ENCODE measurements around the gene LPP.
"Not testable (repeated sequence)": the region's sequence is repeated elsewhere in the genome, so short reads cannot be mapped to it uniquely, and the experiment has no call there.

Gene LPP

DNA sequence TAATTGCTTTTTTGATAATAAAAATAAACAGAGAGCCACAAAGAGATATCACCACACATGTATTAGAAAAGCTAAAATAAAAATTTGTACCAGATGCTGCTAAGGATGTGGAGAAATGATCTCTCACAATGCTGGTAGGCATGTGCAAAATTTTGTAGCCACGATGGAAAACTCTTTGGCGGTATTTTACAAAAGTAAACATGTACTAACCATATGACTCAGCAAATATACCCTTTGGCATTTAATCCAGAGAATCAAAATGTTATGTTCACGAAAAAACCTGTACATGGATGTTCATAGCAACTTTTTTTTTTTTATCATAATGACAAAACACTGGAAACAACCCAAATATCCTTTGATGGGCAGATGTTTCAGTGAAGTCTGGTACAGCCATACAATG, 261.2 kb downstream of the LPP start:
- DNase-seq = no peak

DNA sequence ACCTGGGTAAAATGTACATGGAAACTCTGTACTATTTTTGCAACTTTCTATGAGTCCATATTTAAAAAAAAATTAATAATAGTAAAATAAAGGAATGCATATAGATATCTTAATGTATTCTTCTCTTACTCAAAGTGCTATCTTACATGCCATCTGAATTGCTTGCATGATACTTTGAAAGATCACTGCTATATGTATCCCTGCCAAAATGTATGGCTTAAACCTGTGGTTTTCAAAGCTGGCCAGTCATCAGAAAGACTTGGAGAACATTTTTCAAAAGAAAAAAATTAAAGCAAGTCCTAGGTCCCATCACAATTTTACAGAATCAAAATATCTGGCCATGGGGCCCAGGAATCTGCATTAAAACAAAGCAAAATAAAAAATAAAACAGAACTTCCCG, 262.1 kb downstream of the LPP start:
- DNase-seq = no peak

DNA sequence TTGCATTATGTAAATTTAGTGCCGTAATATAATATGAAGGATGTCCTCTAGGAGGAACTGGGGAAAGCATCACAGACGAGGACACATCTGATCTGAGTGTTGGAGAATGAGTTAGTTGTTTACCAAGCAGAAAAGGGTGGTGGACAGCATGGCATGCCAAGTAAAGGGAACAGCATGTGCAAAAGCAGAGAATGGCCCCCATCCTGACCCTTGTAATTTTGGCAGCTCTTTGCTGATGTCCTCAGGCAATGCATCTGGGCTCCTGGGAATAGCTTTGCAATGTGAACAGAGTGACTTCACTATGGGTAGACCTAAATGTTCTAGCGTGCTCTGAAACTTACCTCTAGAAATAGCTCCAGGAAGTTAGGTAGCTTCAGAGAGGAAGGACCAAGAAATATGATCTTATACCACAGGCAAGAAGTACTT, 263.3 kb downstream of the LPP start:
- DNase-seq = no peak

DNA sequence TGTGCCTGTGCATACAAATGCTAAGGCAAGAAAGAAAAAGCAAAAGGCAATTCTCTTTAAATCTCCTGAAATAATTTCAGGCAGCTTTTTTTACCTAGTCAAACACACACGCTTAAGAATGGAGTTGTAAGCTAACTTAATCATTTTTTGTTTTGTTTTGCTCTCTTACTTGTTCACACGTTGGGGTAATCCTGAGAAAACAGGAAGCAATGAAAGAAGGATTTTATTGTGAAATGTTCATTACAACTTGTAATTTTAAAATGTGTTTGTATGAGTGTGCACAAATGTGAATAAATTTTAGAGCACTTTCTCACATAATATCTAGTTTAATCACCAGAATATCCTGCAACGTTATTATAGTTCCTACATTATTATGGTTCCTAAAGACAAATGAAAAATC, 263.8 kb downstream of the LPP start:
- no peak for DNase-seq

DNA sequence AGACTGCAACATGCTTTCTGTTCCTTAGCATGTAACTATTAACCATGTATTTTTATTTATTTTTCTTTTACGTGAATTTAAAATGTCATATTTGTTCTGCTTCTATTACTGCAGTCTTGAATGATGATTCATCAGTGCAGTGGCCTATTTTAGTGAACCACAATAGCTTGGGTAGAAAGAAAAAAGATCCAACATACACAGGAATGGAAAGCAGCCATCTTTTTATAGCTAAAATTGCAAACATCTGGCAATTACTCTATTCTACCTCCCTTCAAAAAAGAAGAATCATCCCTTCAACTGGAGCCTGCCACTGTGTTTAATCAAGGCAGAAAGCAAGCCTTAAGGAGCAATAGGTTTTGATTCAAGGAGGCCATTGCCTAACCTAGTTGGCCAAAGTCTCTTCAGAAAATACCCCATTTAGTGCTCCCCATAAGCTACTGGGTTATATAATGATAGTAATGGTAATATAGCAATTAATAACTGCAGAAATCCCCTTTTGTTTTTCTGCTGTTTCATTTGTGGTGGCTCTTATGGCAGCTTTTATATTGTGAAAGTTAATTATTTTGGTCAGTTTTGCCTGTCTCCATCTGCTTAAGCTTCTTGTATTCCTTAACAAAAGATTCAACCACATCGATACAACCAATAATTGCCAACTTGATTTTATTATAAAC, 267.3 kb downstream of the LPP start:
- no peak for DNase-seq

DNA sequence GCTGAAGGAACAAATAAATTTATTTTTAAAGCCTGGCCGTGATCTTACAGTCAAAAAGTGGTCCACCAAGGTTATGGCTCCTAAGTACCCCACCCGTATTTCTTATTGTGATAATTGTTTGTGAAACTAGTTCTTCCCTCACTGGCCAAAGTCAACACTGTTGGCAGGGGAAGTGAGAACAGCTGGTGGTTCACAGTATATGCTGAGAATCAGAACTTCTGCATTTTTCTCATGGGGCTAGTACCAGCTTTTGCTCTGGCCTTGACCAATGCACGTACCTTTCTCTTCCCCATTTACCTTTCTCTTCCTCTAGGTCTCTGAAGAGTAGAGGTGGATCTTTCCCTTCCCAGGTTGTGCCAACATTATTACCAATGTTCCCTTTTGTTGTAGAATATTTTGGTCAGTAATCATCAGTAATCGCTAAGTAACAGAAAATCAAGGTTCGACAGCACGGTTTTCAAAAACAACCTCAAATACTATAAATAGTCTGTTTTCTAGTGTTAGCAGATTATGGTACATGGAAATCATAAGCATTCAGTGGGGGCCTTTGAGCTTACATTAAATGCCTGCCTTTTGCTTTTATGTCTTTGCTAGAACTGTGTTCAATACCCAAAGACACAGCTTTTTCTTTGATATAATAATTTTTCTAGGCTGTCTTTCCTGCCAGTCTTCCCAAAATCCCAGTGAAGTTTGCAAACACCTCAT, 268.0 kb downstream of the LPP start:
- DNase-seq = no peak

DNA sequence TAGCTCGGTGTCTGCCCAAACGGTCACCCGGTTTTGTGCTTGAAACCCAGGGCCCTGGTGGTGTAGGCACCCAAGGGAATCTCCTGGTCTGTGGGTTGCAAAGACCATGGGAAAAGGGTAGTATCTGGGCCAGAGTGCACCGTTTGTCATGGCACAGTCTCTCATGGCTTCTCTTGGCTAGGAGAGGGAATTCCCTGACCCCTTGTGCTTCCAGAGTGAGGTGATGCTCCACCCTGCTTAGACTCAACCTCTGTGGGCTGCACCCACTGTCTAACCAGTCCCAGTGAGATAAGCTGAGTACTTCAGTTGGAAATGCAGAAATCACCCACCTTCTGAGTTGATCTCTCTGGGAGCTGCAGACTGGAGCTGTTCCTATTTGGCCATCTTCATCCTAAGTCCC, 274.0 kb downstream of the LPP start:
- not testable (repeated sequence) for DNase-seq

DNA sequence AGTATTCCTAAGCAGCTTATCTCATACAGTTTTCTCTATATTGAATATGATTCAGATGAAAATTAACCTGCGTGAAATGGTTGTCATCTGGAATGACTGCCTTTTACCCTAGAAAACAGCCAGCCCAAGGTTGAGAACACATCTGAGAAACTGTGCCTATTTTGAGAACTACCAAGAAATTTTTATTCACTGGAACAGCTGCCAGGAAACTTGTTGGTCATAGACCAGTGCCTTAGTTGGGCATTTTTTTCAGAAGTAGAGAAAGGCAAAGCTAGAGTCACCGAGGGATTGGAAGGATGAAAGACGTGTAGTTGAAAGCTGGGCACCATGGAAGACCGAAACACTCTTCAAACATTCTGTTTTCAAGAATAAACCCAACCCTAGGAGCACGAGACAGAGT, 277.1 kb downstream of the LPP start:
- DNase-seq = no peak

DNA sequence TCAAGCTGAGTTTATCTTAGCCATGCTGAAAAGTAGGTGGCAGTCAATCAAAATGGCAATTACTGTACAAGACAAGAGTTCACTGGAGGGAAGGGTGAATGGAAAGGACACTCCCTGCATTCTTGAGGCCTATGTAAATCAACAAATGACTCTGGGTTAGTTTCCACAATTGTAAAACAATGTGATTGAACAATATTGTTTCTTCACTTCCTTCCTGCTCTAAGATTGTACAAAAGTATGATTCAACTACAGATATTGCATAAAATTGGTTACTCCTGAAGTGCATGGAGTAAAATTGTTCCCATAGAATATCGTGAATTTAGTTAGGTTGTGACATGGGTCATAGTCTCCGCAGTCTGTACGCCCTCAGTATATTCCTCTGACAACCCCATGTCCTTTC, 277.6 kb downstream of the LPP start:
- no peak for DNase-seq

DNA sequence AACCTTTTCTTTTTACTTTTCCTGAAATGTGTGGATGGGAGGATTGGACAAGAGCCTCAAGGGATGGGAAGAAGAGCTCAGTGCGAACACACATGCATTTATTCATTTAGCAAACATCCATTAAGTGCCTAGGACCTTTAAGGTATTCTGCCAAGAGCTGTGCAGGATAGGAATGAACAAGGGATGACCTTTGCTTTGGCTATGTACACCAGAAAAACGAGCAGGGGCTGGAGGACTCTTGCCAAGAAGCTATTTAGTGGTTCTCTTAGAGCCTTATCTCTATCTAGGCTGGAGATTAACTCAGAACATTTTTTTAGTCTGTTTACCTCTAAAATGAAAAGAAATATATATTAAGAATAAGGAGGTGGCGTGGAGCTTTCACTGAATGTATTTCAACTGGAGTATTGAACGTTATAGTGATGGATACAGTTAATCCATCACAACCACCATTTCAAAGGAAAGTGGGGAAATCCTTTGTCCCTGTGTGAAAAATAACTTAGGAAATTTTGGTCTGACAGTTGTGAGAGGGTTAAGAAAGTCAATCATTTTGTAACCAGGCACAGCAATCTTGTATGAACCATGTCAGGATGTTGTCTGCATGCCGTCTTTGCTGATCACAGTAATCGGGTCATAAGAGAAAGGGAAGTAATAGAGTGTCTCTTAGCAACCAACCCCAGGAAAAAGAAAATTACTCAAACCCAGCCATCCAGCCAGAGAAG, 279.0 kb downstream of the LPP start:
- no peak for DNase-seq

DNA sequence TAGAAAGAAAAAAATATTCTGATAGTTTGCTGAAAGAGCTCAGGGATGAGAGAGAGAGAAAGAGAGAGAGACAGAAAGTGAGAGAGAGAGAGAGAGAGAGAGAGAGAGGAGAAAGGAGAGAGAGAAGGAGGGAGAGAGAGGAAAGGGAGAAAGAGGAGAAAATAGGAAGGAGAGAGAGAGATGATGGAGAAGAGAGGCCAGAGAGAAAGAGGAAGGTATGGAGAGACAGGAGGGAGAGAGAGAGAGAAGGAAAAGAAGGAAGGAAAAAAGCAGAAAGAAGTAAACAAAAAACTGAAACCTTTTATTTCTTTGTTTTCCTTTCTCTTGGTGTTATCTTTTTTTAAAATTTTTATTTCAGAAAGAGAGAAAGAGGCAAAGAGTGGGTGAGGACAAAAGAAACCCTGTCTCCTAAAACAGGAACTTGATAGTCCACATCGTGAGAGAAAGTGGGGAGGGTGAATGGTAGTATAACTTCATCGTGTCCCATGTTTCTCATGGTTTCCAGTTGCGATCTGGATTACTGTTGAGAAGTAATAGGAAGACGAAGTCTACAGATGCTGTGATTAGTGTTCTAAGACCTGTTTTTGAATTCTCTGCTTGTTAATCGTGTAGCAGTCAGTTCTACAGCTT, 279.7 kb downstream of the LPP start:
- DNase-seq = no peak

DNA sequence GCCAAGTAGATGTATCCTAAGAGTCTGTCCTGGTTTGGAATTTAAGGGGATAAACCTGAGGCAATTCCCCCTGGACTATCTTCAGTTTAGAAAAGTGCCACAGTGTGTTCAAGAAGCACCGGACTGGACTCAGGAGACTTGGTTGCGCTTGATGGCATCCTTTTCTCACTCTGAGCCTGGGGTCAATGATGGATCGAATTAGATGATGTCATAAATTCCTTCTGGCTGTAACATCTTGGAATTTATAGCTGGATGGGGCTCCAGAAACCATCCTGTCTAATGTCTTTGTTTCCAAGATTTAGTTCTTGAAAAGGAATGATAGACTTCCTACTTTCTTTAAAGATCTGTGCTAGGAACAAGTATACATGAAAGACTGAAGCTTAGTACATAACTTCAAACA, 280.6 kb downstream of the LPP start:
- no peak for DNase-seq

DNA sequence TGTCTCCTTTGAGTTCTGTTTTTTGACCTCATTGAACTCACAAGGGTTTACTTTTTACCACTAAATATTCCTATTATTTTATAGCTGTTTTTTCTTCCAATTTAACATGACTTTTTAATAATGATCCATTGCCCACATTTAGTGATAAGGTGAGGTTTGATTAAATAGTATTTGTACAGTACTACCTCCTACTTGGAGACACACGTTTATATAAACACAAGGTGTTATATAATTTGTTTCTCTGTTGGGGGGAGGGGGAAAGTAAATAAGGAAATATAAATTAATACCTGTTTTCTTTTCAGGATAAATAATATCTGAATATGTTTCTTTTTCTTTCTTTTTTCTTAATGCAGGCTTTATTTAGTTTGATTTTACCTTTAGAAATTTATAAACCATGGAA, 281.3 kb downstream of the LPP start:
- no peak for DNase-seq

DNA sequence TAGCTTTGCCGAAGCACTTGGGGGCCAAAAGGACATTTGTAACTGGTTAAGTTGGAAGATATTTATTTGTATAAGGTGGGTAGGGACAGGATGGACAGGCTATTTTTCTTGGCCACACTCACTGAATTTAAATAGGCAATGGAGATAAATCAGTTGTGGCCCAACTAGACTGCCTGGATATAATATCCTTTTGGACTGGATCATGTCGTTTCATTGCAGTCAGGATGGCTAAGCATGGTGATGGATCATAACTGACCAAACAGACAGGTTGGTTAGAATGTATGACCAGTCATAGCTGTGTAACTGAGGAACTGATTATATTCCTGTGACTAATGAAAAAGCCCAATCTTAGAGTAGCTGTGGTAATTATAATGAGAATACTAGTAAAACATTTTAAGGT, 284.0 kb downstream of the LPP start:
- no peak for DNase-seq

DNA sequence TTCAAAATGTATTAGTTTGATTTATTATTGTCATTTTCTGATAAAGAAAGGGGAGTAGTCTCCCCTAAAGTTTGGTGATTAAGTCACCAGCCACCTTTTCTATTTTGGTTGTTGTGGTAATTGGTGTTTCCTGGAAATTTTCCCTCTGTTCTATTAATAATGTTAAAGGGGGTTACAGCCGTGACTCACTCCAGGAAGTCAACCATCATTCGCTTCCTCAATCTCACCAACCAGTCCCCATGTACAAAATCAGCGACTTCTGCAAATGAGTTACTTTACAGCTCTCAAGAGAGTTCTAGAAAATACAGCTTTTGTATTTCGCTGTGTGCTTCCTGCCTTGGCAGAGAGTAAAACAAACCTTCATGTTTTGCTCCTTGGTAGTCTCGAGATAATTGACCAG, 285.1 kb downstream of the LPP start:
- no peak for DNase-seq

DNA sequence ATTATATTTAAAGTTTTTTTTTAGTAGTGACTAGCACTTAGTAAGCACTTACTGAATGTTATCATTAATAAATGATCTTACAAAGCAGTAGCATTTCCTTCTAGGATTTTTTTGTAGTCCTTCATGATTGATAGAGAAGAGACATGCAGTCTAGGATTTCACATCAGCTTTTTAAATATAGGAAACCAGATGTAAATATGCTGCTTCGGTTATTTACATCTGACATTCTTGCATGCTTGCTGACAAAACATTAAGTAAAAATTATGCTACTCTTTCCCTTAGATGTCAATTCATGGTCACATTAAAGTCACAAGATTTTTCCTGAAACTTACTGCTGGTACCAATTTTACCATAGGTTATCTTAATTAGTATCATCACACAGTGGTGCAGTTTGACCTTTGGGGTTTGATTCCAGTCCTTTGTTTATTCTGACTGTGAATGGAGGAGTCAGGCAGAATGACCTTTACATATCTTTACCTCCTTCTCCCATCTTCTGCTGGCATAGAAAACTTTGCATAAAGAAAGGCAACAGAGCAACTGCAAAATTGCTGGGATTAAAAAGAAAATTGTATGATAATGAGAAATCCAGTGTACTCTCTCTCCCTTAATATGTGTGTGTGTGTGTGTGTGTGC, 286.5 kb downstream of the LPP start:
- DNase-seq = no peak

DNA sequence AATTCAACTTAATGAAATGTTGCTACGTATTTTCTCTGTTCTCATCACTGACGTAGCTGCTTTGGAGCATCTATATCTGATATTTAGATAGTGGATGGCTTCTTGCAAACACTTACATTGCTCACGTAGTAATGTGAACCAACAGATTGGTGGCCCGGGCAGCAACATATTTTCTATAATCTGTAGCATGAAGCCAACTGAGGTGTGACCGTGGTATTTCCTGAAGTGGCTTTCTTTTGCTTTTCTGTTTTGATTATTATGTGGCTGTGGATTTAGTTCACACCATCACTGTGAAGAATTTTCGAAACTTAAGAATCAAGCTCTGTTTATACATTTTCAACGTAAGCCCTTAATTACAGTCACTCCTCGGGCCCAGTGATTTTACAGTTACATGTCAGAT, 288.5 kb downstream of the LPP start:
- no peak for DNase-seq

DNA sequence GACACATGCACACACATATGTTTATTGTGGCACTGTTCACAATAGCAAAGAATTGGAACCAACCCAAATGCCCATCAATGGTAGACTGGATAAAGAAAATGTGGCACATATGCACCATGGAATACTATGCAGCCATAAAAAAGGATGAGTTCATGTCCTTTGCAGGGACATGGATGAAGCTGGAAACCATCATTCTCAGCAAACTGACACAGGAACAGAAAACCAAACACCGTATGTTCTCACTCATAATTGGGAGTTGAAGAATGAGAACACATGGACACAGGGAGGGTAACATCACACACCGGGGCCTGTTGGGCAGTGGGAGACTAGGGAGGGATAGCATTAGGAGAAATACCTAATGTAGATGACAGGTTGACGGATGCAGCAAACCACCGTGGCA, 291.2 kb downstream of the LPP start:
- DNase-seq = not testable (repeated sequence)

DNA sequence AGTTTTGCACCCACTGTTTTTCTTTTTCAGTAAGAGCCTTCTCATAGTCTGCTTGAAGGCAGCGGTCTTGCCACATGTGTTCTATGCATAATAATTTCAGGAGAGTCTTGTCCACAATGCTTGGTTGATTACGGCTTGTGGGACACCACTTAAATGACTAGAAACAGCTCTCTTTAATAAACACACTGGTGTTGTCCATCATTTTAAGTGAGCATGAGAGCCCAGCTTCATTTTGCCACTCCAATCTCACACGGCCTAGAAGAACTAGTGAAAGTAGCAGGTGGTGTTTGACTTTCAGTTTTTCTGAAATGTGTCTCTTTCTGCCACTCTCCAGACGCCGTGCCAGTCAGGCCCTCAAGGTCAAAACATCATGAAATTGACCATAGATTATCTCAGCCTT, 292.1 kb downstream of the LPP start:
- DNase-seq = no peak

DNA sequence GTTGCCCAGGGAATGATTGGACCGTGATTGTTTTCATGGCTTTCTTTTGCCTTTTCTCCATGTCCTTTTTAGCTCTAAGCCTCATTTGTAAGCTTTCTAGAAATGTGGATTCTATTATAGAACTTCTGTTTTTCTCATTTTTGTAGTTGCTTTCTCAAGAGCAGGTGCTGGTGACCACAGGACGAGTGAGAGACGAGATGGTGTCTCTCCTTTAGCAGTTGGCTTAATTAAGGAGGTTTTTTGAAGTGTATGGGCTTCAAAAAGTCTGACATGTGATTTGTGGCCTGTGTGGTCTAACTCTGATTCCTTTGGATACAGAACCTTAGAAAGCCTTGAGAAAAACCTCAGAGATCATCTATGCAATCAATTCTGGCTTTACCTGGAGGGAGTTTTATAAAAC, 292.8 kb downstream of the LPP start:
- no peak for DNase-seq

DNA sequence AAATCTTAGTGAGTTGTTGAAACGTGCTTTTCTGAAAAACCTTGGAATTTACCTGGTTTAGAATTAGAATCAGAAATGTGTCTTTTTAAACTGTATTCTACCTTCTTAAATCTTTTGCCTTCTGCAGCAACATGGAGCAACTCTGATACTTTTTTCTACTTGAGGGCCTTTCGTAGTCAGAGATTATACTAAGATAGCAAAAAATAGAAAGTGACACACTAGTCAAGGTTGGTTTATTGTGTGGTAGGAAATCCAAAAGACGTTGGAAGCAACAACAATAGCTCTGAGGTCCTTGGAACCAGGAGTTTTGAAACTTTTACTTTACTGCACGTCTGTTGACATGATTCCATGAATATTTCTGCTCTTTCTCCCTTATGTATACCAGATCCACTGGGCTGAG, 294.9 kb downstream of the LPP start:
- DNase-seq = no peak

DNA sequence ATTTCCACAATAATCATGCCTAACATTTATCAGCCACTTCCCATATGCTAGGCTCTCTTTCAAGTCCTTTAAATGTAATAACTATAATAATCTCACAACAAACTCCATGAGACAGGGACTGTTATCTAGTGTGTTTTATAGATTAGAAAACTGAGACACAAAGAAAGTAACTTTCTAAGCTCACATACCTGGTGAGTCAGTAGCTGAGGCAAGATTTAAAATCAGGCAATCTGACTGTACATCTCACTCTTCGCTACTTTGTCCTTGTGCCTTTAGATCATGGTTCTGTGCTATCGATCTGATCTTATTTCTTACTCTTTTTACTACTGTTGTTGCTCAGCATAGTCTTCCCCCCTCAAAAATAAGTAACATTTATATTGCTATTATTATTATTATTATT, 295.5 kb downstream of the LPP start:
- no peak for DNase-seq

DNA sequence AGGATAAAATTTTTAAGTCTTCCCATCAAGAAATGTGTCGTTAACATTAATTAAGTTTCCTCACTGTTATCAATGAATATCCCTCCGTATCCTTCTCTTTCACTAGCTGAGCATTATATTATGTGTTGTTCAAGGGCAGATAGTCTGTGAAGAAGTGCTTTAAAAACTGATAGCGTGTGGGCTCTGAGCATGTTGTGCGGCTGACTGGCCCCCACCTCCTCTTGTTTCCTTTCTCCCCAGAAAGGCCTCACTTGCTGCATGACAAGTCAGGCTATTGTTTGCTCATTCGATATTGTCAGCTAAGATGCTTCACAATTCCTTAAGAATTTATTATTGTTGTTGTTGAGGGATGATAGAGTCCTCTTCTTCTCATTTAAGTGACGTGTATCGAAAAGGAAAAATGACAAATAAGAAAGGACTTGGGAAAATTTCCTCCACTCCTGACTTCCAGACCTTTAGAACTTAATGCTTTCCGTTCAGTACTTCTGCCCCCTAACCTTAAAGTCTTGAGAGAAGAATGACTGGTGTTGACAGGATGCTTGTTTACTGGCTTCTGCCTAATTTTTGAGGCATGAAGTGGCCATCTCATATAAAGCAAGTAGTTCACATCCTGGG, 298.3 kb downstream of the LPP start:
- DNase-seq = no peak

All from NCI-H748 treated with DMSO at 0.1 percent for 48 hours (cell line).